GM12878 (cell line): Measurements from ENCODE around the gene YY1. TPM values are rescaled to one million over a fixed set of nuclear protein-coding genes. Genes with fewer than 3 reads are reported as not detected.

Experiments
- DPF2 ChIP-seq: fragments of 450-650 bp; IDR thresholded peaks from 2 replicates; pipeline ENCODE4 v1.6.1; 2017; ENCODE audit warnings: mild to moderate bottlenecking
- FOXK2 ChIP-seq: fragments of 450-650 bp; IDR thresholded peaks from 2 replicates; pipeline ENCODE4 v1.6.1; 2017; ENCODE audit warnings: mild to moderate bottlenecking, moderate library complexity
- MTA2 ChIP-seq: fragments of 450-650 bp; IDR thresholded peaks from 2 replicates; pipeline ENCODE4 v1.6.1; 2016; ENCODE audit warnings: low read depth, mild to moderate bottlenecking, moderate library complexity
- NKRF ChIP-seq: fragments of 450-650 bp; conservative IDR thresholded peaks from 2 replicates; pipeline ENCODE4 v1.6.1; 2017; ENCODE audit warnings: mild to moderate bottlenecking, moderate library complexity
- PAX5 ChIP-seq: IDR thresholded peaks from 2 replicates; pipeline ENCODE4 v1.6.1; 2011; ENCODE audit warnings: low read depth, low read length, borderline replicate concordance
- RAD51 ChIP-seq: fragments of 450-650 bp; IDR thresholded peaks from 2 replicates; pipeline ENCODE4 v1.6.1; 2016; ENCODE audit warnings: moderate library complexity, mild to moderate bottlenecking, inconsistent platforms
- ZNF687 ChIP-seq: fragments of 450-650 bp; IDR thresholded peaks from 2 replicates; pipeline ENCODE4 v1.6.1; 2017; ENCODE audit warnings: mild to moderate bottlenecking, moderate library complexity
- polyA plus RNA-seq, 11 experiments: library from polyadenylated mRNA; depleted of rRNA in 4 of 11; unstranded in 6 of 11; stranded (reverse) in 5 of 11; fragments of >200 nt; fragmentation: Nextera tagmentation in 4 of 11; fragmentation: Illumina TruSeq in 1 of 11; extraction: Ambion mirVana in 4 of 11; extraction: Trizol in 1 of 11; gene quantifications; 1 replicate in 1 of 11; 2 replicates in 10 of 11; pipeline versions ENCODE4 v1.2.1 to v1.2.3, GENCODE V29; 2011 to 2016; ENCODE audit warnings: inconsistent platforms in 2 of 11, missing spikeins in 2 of 11, low read depth in 1 of 11
- total RNA-seq, 4 experiments: library from RNA; depleted of rRNA in 3 of 4; stranded (reverse); fragments of >200 nt in 3 of 4; fragmentation: Illumina TruSeq in 1 of 4; extraction: Trizol in 1 of 4; gene quantifications; 2 replicates each; pipeline versions ENCODE4 v1.2.1 to v1.2.3, GENCODE V29; 2013 to 2021

YY1 gene
- total and polyA plus RNA-seq, 10 of the 15 experiments (the other 5 are each of a cell fraction or from before 2014, with no cell fraction given) = 23.7 to 74.0 (median 39.9) TPM

GRCh38 chr14:100297320-100298300 lies 58.7 kb downstream of the YY1 start (continued):
- TF ChIP-seq ZNF687 (peak; percentile 96), RAD51 (peak; percentile 50; the same call in 1 of the 2 replicates), PAX5 (no peak), DPF2 (peak; percentile 56), MTA2 (peak; percentile 22; the same call in 1 of the 2 replicates), FOXK2 (peak; percentile 78), NKRF (0 out of 2 replicates have a peak, but pooled peaks have one; percentile 51)
